Caco-2 (cell line): Measurements from ENCODE around the gene POU2AF2. TPM values are rescaled to one million over a fixed set of nuclear protein-coding genes. Genes with fewer than 3 reads are reported as not detected.
"Not testable (repeated sequence)": the region's sequence is repeated elsewhere in the genome, so short reads cannot be mapped to it uniquely, and the experiment has no call there.

Experiments used
- BruUV-seq: library from RNA; stranded (reverse); fragments of 400-500 nt; replicated peaks from 2 replicates; lab custom pipeline; 2021; lab: Mats Ljungman, UMichigan
- CTCF ChIA-PET: fragments of 300-600 bp; sonication (Branson Sonifier 250); formaldehyde crosslinking; loops from one replicate; lab custom pipeline; 2022; ENCODE audit warnings: antibody characterized with exemption; lab: Charles Lee
- POLR2A ChIA-PET: fragments of 300-600 bp; sonication (Branson Sonifier 250); formaldehyde crosslinking; loops from one replicate; lab custom pipeline; 2022; ENCODE audit warnings: antibody characterized with exemption; lab: Charles Lee
- DNase-seq, 2 experiments: peaks; one replicate each; pipeline versions ENCODE4 v3.0.0 to v3.0.0-alpha.2; 2020 to 2022
- H3K27me3 ChIP-seq: replicated peaks from 2 replicates; pipeline ENCODE4 v1.6.0; 2011; ENCODE audit warnings: low read length; ENCODE audit not compliant: control insufficient read depth, insufficient read depth
- H3K36me3 ChIP-seq: 2 replicates; pipeline ENCODE4 v1.5.1; 2011; ENCODE audit warnings: low read length; ENCODE audit not compliant: control insufficient read depth, insufficient read depth
- H3K4me1 ChIP-seq: fragments of 250-450 bp; sonication (Bioruptor Pico); 2 replicates; pipeline ENCODE4 v1.5.1; 2020; ENCODE audit warnings: mild to moderate bottlenecking
- H3K4me3 ChIP-seq: 2 replicates; pipeline ENCODE4 v1.5.1; 2011; ENCODE audit warnings: low read depth, mild to moderate bottlenecking, control low read depth, low read length
- H3K9me3 ChIP-seq: fragments of 250-450 bp; sonication (Bioruptor Pico); 2 replicates; pipeline ENCODE4 v1.5.1; 2020; ENCODE audit warnings: mild to moderate bottlenecking, moderate library complexity
- H3K27ac Mint-ChIP-seq: one replicate; pipeline ENCODE4 v1.8.0; 2022; ENCODE audit warnings: mixed read lengths; ENCODE audit not compliant: unreplicated experiment
- H3K27me3 Mint-ChIP-seq: one replicate; pipeline ENCODE4 v1.8.0; 2022; ENCODE audit warnings: mixed read lengths; ENCODE audit not compliant: insufficient read depth, unreplicated experiment
- H3K36me3 Mint-ChIP-seq: one replicate; pipeline ENCODE4 v1.8.0; 2022; ENCODE audit warnings: mild to moderate bottlenecking, mixed read lengths; ENCODE audit not compliant: insufficient read depth, unreplicated experiment
- H3K4me1 Mint-ChIP-seq: one replicate; pipeline ENCODE4 v1.8.0; 2022; ENCODE audit warnings: low read depth, mixed read lengths; ENCODE audit not compliant: unreplicated experiment
- H3K4me3 Mint-ChIP-seq: one replicate; pipeline ENCODE4 v1.8.0; 2022; ENCODE audit warnings: mild to moderate bottlenecking, moderate library complexity, mixed read lengths; ENCODE audit not compliant: unreplicated experiment
- H3K9me3 Mint-ChIP-seq: one replicate; pipeline ENCODE4 v1.8.0; 2022; ENCODE audit warnings: mixed read lengths; ENCODE audit not compliant: unreplicated experiment
- CTCF ChIP-seq, 2 experiments: fragments of 200-600 bp in 1 of 2; IDR thresholded peaks; 1 replicate in 1 of 2; 2 replicates in 1 of 2; pipeline versions ENCODE4 v1.5.1 to v1.8.0; 2011 to 2022; ENCODE audit warnings: antibody characterized with exemption in 1 of 2, control low read depth in 1 of 2, inconsistent platforms in 1 of 2, low read depth in 1 of 2, low read length in 1 of 2, mild to moderate bottlenecking in 1 of 2, moderate library complexity in 1 of 2; ENCODE audit not compliant: insufficient read depth in 1 of 2, severe bottlenecking in 1 of 2, unreplicated experiment in 1 of 2
- intact Hi-C: fragments of 100-400 bp; cut with micrococcal nuclease; formaldehyde crosslinking; loops from one replicate; pipeline ENCODE4 v1.10.0; 2022; ENCODE audit not compliant: unreplicated experiment
- total RNA-seq: library from RNA; stranded (reverse); gene quantifications from 2 replicates; pipeline ENCODE4 v1.2.3, GENCODE V29; 2022

Gene POU2AF2
- total RNA-seq, 1 experiment from 2014 or later, result not detected

GRCh38 chr11:111264646-111265045 lies 19.1 kb downstream of the POU2AF2 start:
- Histone ChIP-seq H3K27me3 (no peaks in the 10 kb centered on the region), H3K9me3 (no peaks in the 10 kb centered on the region), H3K36me3 (no peaks in the 10 kb centered on the region), H3K4me1 (no peaks in the 10 kb centered on the region), H3K4me3 (no peak overlapping the region)
- H3K27me3 Mint-ChIP-seq, result peaks cover 31% of the 10 kb centered on the region
- no peak for TF ChIP-seq CTCF (IDR thresholded peaks at IDR 0.05; ENCODE audit: insufficient read depth in 1 of 2, low read depth in 1 of 2, low read length in 1 of 2, severe bottlenecking in 1 of 2, unreplicated experiment in 1 of 2)
- ChIA-PET POLR2A (no interaction called here), CTCF (no interaction called here)
- H3K4me3 Mint-ChIP-seq, result no peak overlapping the region
- H3K27ac Mint-ChIP-seq, result no peak overlapping the region
- intact Hi-C loops, result no loop called here
- H3K4me1 Mint-ChIP-seq, result no peaks in the 10 kb centered on the region
- H3K9me3 Mint-ChIP-seq, result no peaks in the 10 kb centered on the region
- no peak for DNase-seq
- no peaks in the 10 kb centered on the region for H3K36me3 Mint-ChIP-seq
- BruUV-seq, result no TSS peak

- H3K27ac Mint-ChIP-seq, result no peak overlapping the region
- no peak for TF ChIP-seq CTCF (IDR thresholded peaks at IDR 0.05; ENCODE audit: insufficient read depth in 1 of 2, low read depth in 1 of 2, low read length in 1 of 2, severe bottlenecking in 1 of 2, unreplicated experiment in 1 of 2)
- H3K4me3 ChIP-seq, result no peak overlapping the region
- no peaks in the 10 kb centered on the region for H3K9me3 Mint-ChIP-seq
- ChIA-PET CTCF (interaction anchor here (0.7 kb wide), 1 partner anchor 36 kb away, joined by 3 read pairs; no protein-coding TSS in a partner anchor), POLR2A (no interaction called here)
- H3K27me3 Mint-ChIP-seq, result peaks cover 26% of the 10 kb centered on the region
- H3K9me3 ChIP-seq, result no peaks in the 10 kb centered on the region
- H3K36me3 Mint-ChIP-seq, result no peaks in the 10 kb centered on the region
- no peaks in the 10 kb centered on the region for H3K4me1 ChIP-seq
- BruUV-seq, result no TSS peak
- H3K4me1 Mint-ChIP-seq, result no peaks in the 10 kb centered on the region
- DNase-seq, result no peak
- H3K36me3 ChIP-seq, result no peaks in the 10 kb centered on the region
- H3K4me3 Mint-ChIP-seq, result no peak overlapping the region
- H3K27me3 ChIP-seq, result no peaks in the 10 kb centered on the region
- intact Hi-C loops, result no loop called here
These were observed 19.9 kb downstream of the POU2AF2 start for GRCh38 chr11:111265421-111265820.

GRCh38 chr11:111268303-111268702 lies 22.8 kb downstream of the POU2AF2 start:
- H3K36me3 ChIP-seq, H3K27ac Mint-ChIP-seq, H3K4me3 Mint-ChIP-seq, H3K4me1 Mint-ChIP-seq, H3K9me3 Mint-ChIP-seq, H3K4me1 ChIP-seq, H3K4me3 ChIP-seq, intact Hi-C loops, H3K9me3 ChIP-seq, DNase-seq, CTCF ChIA-PET, H3K36me3 Mint-ChIP-seq, POLR2A ChIA-PET, H3K27me3 ChIP-seq, BruUV-seq: not testable (repeated sequence)
- H3K27me3 Mint-ChIP-seq, result peaks cover 19% of the 10 kb centered on the region
